Mesodermal cell (in vitro differentiated cells): ENCODE measurements around the gene ILDR1.
"Not testable (repeated sequence)": the region's sequence is repeated elsewhere in the genome, so short reads cannot be mapped to it uniquely, and the experiment has no call there.

Experiments used
- H3K27ac ChIP-seq: 2 replicates; pipeline ENCODE4 v1.7.0; 2013; ENCODE audit warnings: mild to moderate bottlenecking, low read depth, low read length, moderate library complexity; ENCODE audit not compliant: severe bottlenecking
- H3K36me3 ChIP-seq: 2 replicates; pipeline ENCODE4 v1.7.1; 2013; ENCODE audit warnings: mild to moderate bottlenecking, low read length, moderate library complexity; ENCODE audit not compliant: control insufficient read depth, insufficient read depth
- H3K4me1 ChIP-seq: one replicate; pipeline ENCODE4 v1.7.1; 2013; ENCODE audit warnings: mild to moderate bottlenecking, low read length; ENCODE audit not compliant: insufficient read depth, control insufficient read depth, poor library complexity, severe bottlenecking
- H3K4me3 ChIP-seq: 2 replicates; pipeline ENCODE4 v1.7.0; 2013; ENCODE audit warnings: low read length, control low read depth, mild to moderate bottlenecking; ENCODE audit not compliant: insufficient read depth, poor library complexity, severe bottlenecking; ENCODE audit errors: extremely low read depth
- H3K9me3 ChIP-seq: 2 replicates; pipeline ENCODE4 v1.7.1; 2013; ENCODE audit warnings: mild to moderate bottlenecking, low read length, moderate library complexity; ENCODE audit not compliant: control insufficient read depth
- WGBS, 2 experiments: methylation state at CpG; one replicate each; pipeline ENCODE4 v1.1.5; 2013; ENCODE audit warnings: missing lambda C conversion rate in 2 of 2; ENCODE audit not compliant: insufficient coverage in 2 of 2; 5-methylcytosine and 5-hydroxymethylcytosine counted together

The ILDR1 gene

GRCh38 chr3:121943431-121943830 is 78.6 kb downstream of the ILDR1 start:
- H3K9me3 ChIP-seq: no peaks in the 10 kb centered on the region
- no peaks in the 10 kb centered on the region for H3K36me3 ChIP-seq
- no peak overlapping the region for H3K4me3 ChIP-seq
- H3K4me1 ChIP-seq: no peaks in the 10 kb centered on the region
- no peak overlapping the region for H3K27ac ChIP-seq

- Histone ChIP-seq H3K9me3 (no peaks in the 10 kb centered on the region), H3K4me3 (no peak overlapping the region), H3K27ac (no peak overlapping the region), H3K4me1 (no peaks in the 10 kb centered on the region), H3K36me3 (no peaks in the 10 kb centered on the region)
- WGBS, 2 experiments: 86 to 93% methylated on average over 1 to 2 of the region's 4 CpGs
Observed at GRCh38 chr3:121942116-121942786, 79.8 kb downstream of the ILDR1 start.

- no peak overlapping the region for H3K4me3 ChIP-seq
- no peaks in the 10 kb centered on the region for H3K36me3 ChIP-seq
- no CpG with 5 or more reads among the region's 1 CpG for WGBS, 2 experiments
- H3K4me1 ChIP-seq: no peaks in the 10 kb centered on the region
- H3K9me3 ChIP-seq: no peaks in the 10 kb centered on the region
- H3K27ac ChIP-seq: no peak overlapping the region
Observed at GRCh38 chr3:121941592-121941991, 80.5 kb downstream of the ILDR1 start.

- 76 to 81% methylated on average over 20 to 25 of the region's 29 CpGs for WGBS, 2 experiments
Observed at GRCh38 chr3:121938141-121938855, 83.7 kb downstream of the ILDR1 start.

More at GRCh38 chr3:121938141-121938855, 83.7 kb downstream of the ILDR1 start:
- not testable (repeated sequence) for H3K27ac ChIP-seq, H3K4me3 ChIP-seq, H3K36me3 ChIP-seq, H3K4me1 ChIP-seq, H3K9me3 ChIP-seq
